ENCODE results near the gene PEMT. TPM values are rescaled to one million over a fixed set of nuclear protein-coding genes. Genes with fewer than 3 reads are reported as not detected.

The PEMT gene
- total and polyA plus RNA-seq, 7 donors = 5.3 to 21.9 (median 13.5) TPM

DNA sequence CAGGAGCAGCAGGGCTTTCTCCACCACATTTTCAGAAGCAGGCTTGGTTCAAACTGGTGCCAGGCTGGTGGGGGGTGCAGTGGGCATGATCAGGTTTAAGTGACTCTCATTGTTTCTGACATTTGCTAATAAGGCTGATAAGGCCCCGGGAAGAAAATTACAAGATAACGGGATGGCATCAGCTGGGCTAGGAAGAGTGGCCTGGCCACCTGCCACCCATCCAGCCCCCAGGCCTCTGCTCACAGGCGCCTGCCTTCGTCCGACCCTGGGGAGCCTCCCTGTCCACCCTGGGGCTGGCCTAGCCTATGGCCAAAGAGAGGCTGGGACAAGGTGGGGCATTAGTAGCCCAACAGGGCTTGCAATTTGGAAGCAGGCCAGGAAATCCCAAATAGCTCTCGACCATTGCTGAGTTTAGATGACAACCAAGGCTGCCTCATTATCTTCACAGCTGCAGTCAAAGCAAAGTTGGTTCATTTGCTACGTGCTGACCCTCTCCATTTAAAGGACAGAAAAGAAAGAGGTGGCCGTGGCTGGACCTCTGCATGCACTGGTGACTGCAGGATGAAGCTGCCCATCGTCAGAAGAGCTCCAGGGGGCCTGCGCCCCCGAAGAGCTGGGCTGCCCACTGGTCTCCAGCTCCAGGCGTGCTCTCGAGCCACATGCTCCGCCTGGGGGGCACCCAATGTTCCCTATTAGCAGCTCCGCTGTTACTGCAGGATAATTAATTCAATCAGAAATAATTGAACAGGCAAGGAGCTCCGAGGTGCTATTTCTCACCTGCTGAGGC is 44.9 kb downstream of the PEMT start:
- Histone ChIP-seq H3K27me3 (no peaks in the 10 kb centered on the region), H3K4me3 (no peak overlapping the region), H3K4me1 (peaks cover 0 to 13% (median 6%) of the 10 kb centered on the region in 4 donors), H3K27ac (peak overlapping the region in 1 of 4 donors; percentile 31), H3K36me3 (no peaks in the 10 kb centered on the region), H3K9me3 (no peaks in the 10 kb centered on the region)
- WGBS, 2 donors = 94 to 95% methylated on average over 16 of the region's 16 CpGs
- no peak for TF ChIP-seq POLR2A (IDR thresholded peaks at IDR 0.05)
- no peak for TF ChIP-seq POLR2AphosphoS5 (IDR thresholded peaks at IDR 0.05)
- no peak for TF ChIP-seq CTCF (IDR thresholded peaks at IDR 0.05)
- no peak for TF ChIP-seq EP300 (IDR thresholded peaks at IDR 0.05)
- intact Hi-C loops (cut with DNase I) = no loop called here
- no peak for DNase-seq

DNA sequence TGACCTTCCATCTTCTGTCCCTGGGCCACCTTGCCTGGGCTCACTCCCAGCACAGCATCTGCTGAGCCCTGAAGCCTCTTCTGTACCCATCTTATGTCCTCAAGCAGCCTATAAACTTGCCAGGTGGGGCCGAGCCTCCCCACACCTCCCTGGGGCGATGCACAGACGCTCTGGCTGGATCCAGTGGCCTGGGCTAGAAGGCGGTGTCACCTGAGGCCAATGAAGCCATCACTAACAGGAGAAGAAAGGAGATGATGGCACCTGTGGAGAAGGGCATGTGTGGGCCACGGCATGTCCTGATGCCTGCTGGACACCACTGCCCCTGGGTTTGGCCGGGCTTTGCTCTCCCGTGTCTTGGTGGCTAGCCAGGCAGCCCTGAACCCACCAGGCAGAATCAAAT is 45.5 kb downstream of the PEMT start:
- 93 to 95% methylated on average over 7 of the region's 7 CpGs for WGBS, 2 donors
- Histone ChIP-seq H3K4me3 (no peak overlapping the region), H3K27me3 (no peaks in the 10 kb centered on the region), H3K4me1 (peaks cover 0 to 15% (median 6%) of the 10 kb centered on the region in 4 donors), H3K36me3 (no peaks in the 10 kb centered on the region), H3K27ac (no peak overlapping the region), H3K9me3 (no peaks in the 10 kb centered on the region)
- TF ChIP-seq CTCF (IDR thresholded peaks at IDR 0.05) (no peak), EP300 (IDR thresholded peaks at IDR 0.05) (no peak)
- intact Hi-C loops (cut with DNase I) = no loop called here
- DNase-seq = no peak

DNA sequence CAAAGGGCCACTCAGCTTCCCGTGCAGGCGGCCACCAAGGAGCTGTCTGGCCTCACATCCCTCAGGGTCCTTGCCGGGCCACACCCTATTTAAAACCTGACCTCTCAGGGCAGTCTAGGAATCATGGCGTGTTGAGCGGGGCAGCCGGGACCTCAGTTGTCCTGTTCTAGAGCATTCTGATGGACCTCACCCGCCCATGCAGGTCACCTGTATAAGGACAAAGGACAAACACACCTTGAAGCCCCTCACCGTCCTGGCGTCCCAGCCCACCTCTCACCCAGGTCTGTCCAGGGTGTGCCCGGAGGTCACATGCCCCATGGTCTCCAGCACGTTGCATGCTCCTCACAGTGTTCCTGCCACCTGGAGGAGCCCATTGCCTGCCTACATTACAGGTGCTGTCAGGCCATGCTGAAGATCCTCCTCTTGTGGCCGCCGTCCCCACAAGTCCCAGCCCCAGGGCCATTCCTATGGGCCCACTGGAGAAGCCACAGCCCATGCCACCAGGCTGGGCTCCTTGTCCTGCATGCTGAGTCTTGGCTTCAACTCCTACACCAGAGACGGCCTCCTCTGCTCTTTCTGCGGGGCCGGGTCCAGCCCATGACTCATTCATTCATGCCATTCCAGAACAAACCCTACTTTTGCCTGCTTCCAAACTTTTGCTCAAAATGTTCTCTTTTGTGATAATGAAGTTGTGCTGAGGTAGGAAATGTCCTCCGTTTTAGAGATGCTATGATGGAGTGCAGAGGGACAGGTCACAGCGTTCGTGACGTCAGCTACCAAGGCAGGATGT is 46.3 kb downstream of the PEMT start:
- 93 to 95% methylated on average over 20 of the region's 20 CpGs for WGBS, 2 donors
- intact Hi-C loops (cut with DNase I) = no loop called here
- DNase-seq = no peak
- peaks cover 0 to 17% (median 6%) of the 10 kb centered on the region in 4 donors for H3K4me1 ChIP-seq
- no peaks in the 10 kb centered on the region for H3K9me3 ChIP-seq
- H3K36me3 ChIP-seq = no peaks in the 10 kb centered on the region
- H3K4me3 ChIP-seq = no peak overlapping the region
- H3K27ac ChIP-seq = no peak overlapping the region
- H3K27me3 ChIP-seq = no peaks in the 10 kb centered on the region
- no peak for TF ChIP-seq POLR2AphosphoS5 (IDR thresholded peaks at IDR 0.05)
- TF ChIP-seq CTCF (IDR thresholded peaks at IDR 0.05) = no peak
- TF ChIP-seq EP300 (IDR thresholded peaks at IDR 0.05) = no peak
- TF ChIP-seq POLR2A (IDR thresholded peaks at IDR 0.05) = no peak

GRCh38 chr17:17542906-17543635 is 48.4 kb downstream of the PEMT start:
- Histone ChIP-seq H3K4me1 (peaks cover 0 to 24% (median 6%) of the 10 kb centered on the region in 4 donors), H3K27me3 (no peaks in the 10 kb centered on the region), H3K27ac (no peak overlapping the region), H3K4me3 (no peak overlapping the region), H3K9me3 (no peaks in the 10 kb centered on the region), H3K36me3 (no peaks in the 10 kb centered on the region)
- DNase-seq = no peak
- WGBS, 2 donors = 96% methylated on average over 22 of the region's 22 CpGs
- intact Hi-C loops (cut with DNase I) = no loop called here
- TF ChIP-seq CTCF (IDR thresholded peaks at IDR 0.05) (no peak), EP300 (IDR thresholded peaks at IDR 0.05) (no peak), POLR2AphosphoS5 (IDR thresholded peaks at IDR 0.05) (no peak), POLR2A (IDR thresholded peaks at IDR 0.05) (no peak)

Measured in sigmoid colon (tissue), 7 donors.